Hepatocyte (in vitro differentiated cells): Measurements from ENCODE around the gene TNRC6A.

Source experiments
- CTCF ChIP-seq: fragments of 200-600 bp; sonication (generic); IDR thresholded peaks from 2 replicates; pipeline ENCODE4 v1.5.1; 2016; ENCODE audit warnings: antibody characterized with exemption, mild to moderate bottlenecking; ENCODE audit not compliant: poor library complexity
- EZH2 ChIP-seq: fragments of 200-600 bp; sonication (generic); IDR thresholded peaks from 2 replicates; pipeline ENCODE4 v1.6.1; 2016; ENCODE audit warnings: antibody characterized with exemption, mild to moderate bottlenecking, borderline replicate concordance
- EZH2phosphoT487 ChIP-seq: fragments of 200-600 bp; sonication (generic); IDR thresholded peaks from one replicate; pipeline ENCODE4 v1.6.1; 2018; ENCODE audit warnings: antibody characterized with exemption, mild to moderate bottlenecking, low read depth, moderate library complexity; ENCODE audit not compliant: unreplicated experiment, severe bottlenecking

DNA sequence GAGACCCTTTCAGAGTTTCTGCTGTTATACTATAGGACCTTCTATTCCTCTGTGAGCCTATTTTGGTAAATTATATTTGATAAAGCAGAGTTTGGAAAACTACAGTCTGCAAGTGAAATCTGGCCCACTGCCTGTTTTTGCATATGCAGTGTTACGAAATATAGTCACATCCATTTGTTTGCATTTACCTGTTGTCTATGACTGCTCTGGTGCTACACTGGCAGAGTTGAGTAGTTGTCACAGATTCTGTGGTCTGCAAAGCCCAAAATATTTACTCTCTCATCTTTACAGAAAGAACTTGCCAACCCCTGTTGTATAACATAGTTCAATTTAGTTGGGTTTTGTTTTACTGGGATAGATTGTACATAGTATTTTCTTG is 42.3 kb downstream of the TNRC6A start:
- TF ChIP-seq EZH2, result no peak
- no peak for TF ChIP-seq CTCF
- no peak for TF ChIP-seq EZH2phosphoT487
